HUES48 (cell line): ENCODE results near the gene P2RX2.

ENCODE experiments used
- H3K27ac ChIP-seq: one replicate; pipeline ENCODE4 v1.7.0; 2013; ENCODE audit warnings: low read depth, low read length, inconsistent platforms
- H3K27me3 ChIP-seq: 2 replicates; pipeline ENCODE4 v1.6.1; 2013; ENCODE audit warnings: mild to moderate bottlenecking, low read length; ENCODE audit not compliant: control insufficient read depth, insufficient read depth
- H3K36me3 ChIP-seq: 2 replicates; pipeline ENCODE4 v1.6.1; 2013; ENCODE audit warnings: low read length; ENCODE audit not compliant: control insufficient read depth, insufficient read depth
- H3K4me1 ChIP-seq: 2 replicates; pipeline ENCODE4 v1.6.1; 2013; ENCODE audit warnings: mild to moderate bottlenecking, low read length; ENCODE audit not compliant: control insufficient read depth, insufficient read depth
- H3K4me3 ChIP-seq: 2 replicates; pipeline ENCODE4 v1.5.1; 2013; ENCODE audit warnings: mild to moderate bottlenecking, low read depth, low read length
- H3K9ac ChIP-seq: 2 replicates; pipeline ENCODE4 v1.6.1; 2013; ENCODE audit warnings: mild to moderate bottlenecking, low read depth, low read length, moderate library complexity
- H3K9me3 ChIP-seq: 2 replicates; pipeline ENCODE4 v1.6.1; 2013; ENCODE audit warnings: low read length; ENCODE audit not compliant: control insufficient read depth, insufficient read depth

The P2RX2 gene

DNA sequence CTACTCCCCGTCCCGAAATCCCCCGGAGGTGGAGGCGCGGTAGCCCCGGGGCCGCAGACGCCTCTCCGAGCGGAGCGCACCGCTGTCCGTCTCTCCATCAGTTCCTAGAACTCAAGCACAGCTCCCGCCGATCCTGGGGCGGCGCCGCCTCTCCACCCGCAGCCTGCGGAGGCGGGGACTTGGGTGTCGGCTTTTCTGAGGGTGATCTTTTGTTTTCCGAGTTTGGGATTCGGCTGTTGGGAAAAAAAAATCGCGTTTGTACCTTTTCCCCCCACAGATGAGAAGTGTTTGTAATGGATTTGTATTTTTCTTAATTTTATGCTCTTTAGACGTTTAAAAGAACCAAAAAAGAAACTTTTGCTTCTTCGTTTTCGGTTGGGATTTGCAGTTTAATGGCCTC lies 34.8 kb upstream of the P2RX2 start:
- Histone ChIP-seq H3K4me3 (peak overlapping the region; percentile 60), H3K36me3 (no peaks in the 10 kb centered on the region), H3K27ac (no peak overlapping the region), H3K9me3 (no peaks in the 10 kb centered on the region), H3K4me1 (peaks cover 6% of the 10 kb centered on the region; the same call in 1 of the 2 replicates), H3K27me3 (peaks cover 54% of the 10 kb centered on the region), H3K9ac (no peak overlapping the region)

DNA sequence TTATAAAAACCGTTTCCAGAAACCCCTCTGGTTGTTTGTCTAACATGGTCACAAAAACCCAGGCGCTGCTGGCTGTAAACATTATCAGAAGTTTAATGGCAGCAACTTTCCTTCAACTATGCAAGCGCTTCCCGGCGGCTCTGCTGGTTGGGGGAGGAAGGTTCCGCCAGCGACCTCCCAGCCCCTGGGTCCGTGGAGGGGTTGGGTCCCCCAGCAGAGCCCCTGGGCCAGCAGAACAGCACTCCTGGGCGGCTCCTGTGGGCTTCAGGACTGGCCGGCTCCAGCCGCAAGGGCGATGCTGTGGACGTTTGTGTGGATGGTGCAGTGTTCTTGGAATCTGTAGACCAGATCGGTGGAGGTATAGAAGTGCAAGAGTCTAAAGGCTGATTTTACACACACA lies 34.1 kb upstream of the P2RX2 start:
- H3K27me3 ChIP-seq: peaks cover 61% of the 10 kb centered on the region
- H3K9ac ChIP-seq: no peak overlapping the region
- H3K4me3 ChIP-seq: no peak overlapping the region
- no peaks in the 10 kb centered on the region for H3K36me3 ChIP-seq
- H3K4me1 ChIP-seq: peaks cover 6% of the 10 kb centered on the region; the same call in 1 of the 2 replicates
- H3K9me3 ChIP-seq: no peaks in the 10 kb centered on the region
- H3K27ac ChIP-seq: no peak overlapping the region

DNA sequence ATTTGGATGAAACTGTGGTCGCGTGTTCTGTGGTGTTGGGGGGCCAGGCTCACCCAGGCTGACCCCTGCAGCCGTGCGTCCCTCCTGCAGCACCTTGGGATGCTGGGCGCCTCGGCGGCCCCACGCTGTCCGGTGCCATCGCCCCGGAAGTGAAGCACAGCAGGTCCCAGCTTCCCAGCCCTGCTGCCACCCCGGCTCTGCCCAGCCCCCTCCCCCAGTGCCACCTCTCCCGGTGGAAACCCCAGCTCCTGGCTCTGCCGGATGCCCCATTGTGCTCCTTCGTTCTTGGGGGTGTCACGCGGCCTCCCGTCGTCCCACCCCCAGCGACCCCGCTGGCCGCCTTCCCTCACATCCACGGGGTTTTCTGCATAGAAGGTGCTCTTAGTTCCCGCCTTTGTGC lies 33.4 kb upstream of the P2RX2 start:
- Histone ChIP-seq H3K9ac (no peak overlapping the region), H3K27me3 (peaks cover 69% of the 10 kb centered on the region)

DNA sequence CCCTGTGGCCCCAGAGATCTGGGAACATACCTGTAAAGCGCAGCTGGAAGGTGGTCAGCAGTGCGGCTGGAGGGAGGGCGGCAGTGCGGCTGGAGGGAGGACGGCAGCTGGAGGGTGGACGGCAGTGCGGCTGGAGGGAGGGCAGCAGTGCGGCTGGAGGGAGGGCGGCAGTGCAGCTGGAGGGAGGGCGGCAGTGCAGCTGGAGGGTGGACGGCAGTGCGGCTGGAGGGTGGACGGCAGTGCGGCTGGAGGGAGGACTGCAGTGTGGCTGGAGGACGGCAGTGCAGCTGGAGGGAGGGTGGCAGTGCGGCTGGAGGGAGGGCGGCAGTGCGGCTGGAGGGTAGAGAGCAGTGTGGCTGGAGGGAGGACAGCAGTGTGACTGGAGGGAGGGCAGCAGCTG lies 31.6 kb upstream of the P2RX2 start:
- Histone ChIP-seq H3K36me3 (no peaks in the 10 kb centered on the region), H3K27me3 (peaks cover 81% of the 10 kb centered on the region), H3K4me3 (no peak overlapping the region), H3K4me1 (peaks cover 6% of the 10 kb centered on the region; the same call in 1 of the 2 replicates), H3K27ac (no peak overlapping the region), H3K9me3 (no peaks in the 10 kb centered on the region), H3K9ac (no peak overlapping the region)

More for the DNA sequence above, 33.4 kb upstream of the P2RX2 start:
- Histone ChIP-seq H3K9me3 (no peaks in the 10 kb centered on the region), H3K4me1 (peaks cover 6% of the 10 kb centered on the region; the same call in 1 of the 2 replicates), H3K27ac (no peak overlapping the region), H3K36me3 (no peaks in the 10 kb centered on the region), H3K4me3 (no peak overlapping the region)

DNA sequence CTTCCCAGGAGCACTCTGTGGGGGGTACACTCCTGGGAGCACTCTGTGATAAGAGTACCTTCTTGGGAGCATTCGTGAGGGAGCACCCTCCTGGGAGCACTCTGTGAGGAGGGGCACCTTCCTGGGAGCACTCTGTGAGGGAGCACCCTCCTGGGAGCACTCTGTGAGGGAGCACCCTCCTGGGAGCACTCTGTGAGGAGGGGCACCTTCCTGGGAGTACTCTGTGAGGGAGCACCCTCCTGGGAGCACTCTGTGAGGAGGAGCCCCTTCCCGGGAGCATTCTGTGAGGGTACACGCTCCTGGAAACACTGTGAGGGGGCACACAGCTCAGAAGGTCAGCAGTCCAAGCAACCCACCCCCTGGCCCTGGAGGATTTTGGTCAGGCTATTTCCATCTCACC lies 30.8 kb upstream of the P2RX2 start:
- no peaks in the 10 kb centered on the region for H3K9me3 ChIP-seq
- H3K4me3 ChIP-seq: no peak overlapping the region
- no peaks in the 10 kb centered on the region for H3K36me3 ChIP-seq
- peaks cover 84% of the 10 kb centered on the region for H3K27me3 ChIP-seq
- no peak overlapping the region for H3K9ac ChIP-seq
- peaks cover 6% of the 10 kb centered on the region; the same call in 1 of the 2 replicates for H3K4me1 ChIP-seq
- no peak overlapping the region for H3K27ac ChIP-seq

DNA sequence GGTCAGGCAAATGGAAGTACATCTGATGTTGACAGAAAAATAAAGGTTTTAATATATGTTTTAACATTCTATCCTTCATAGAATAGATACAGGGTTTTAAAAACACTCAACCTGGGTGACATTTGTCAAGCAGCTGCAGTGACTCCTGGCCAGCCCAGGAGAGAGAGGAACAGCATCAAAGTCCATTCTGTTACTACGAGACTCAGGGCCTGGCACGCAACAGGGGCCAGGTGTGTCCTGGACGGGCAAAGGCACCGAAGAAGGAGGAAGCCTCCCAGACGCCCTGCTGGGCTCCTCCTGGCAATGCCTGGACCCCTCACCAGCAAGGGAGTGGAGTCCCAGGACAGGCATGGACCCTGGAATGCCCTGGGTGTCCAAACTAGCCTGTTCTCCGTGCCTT lies 30.3 kb upstream of the P2RX2 start:
- H3K36me3 ChIP-seq: no peaks in the 10 kb centered on the region
- H3K27ac ChIP-seq: no peak overlapping the region
- H3K9ac ChIP-seq: no peak overlapping the region
- peaks cover 6% of the 10 kb centered on the region; the same call in 1 of the 2 replicates for H3K4me1 ChIP-seq
- H3K27me3 ChIP-seq: peaks cover 86% of the 10 kb centered on the region
- H3K9me3 ChIP-seq: no peaks in the 10 kb centered on the region
- no peak overlapping the region for H3K4me3 ChIP-seq

DNA sequence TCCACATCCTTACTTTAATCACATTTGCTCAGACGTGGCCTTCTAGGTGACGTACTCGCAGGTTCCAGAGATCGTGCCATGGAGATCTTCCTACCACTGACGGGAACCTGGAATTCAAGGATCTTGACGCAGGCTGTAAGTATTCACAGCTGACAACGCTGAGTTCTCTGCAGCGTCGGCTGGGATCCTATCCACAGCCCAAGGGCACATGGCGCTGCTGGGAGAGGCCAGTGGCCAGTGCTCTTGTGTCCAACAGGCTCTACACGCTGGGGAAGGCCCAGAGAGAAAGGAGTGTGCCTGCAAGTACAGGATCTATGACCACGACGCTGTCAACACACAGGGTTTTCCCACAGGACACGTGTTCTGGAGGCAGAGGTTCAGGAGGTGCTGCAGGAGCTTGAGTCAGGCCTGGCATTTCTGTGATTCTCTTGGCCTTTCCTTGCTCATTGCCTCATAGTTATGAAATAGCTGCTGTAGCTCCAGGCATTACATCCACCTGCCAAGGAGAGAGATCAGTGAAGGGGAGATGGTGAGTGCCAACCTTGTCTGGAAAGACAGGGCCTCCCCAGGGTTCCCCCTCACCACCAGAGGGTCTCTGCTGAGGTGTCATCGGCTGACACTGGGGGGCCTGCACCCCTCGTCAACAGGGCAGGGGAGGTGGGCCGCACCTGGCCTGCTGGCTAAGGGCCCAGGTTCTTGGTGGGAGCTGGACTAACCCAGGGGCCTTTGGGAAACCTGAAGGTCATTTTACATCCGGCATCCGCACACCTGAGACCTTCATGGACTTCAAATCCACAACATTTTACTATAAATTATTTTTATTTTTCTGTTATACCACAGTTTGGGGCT lies 29.5 kb upstream of the P2RX2 start:
- H3K27me3 ChIP-seq: peaks cover 85% of the 10 kb centered on the region
- no peaks in the 10 kb centered on the region for H3K36me3 ChIP-seq
- H3K4me3 ChIP-seq: no peak overlapping the region
- no peak overlapping the region for H3K9ac ChIP-seq
- H3K27ac ChIP-seq: no peak overlapping the region
- H3K9me3 ChIP-seq: no peaks in the 10 kb centered on the region
- H3K4me1 ChIP-seq: peaks cover 3% of the 10 kb centered on the region; the same call in 1 of the 2 replicates

DNA sequence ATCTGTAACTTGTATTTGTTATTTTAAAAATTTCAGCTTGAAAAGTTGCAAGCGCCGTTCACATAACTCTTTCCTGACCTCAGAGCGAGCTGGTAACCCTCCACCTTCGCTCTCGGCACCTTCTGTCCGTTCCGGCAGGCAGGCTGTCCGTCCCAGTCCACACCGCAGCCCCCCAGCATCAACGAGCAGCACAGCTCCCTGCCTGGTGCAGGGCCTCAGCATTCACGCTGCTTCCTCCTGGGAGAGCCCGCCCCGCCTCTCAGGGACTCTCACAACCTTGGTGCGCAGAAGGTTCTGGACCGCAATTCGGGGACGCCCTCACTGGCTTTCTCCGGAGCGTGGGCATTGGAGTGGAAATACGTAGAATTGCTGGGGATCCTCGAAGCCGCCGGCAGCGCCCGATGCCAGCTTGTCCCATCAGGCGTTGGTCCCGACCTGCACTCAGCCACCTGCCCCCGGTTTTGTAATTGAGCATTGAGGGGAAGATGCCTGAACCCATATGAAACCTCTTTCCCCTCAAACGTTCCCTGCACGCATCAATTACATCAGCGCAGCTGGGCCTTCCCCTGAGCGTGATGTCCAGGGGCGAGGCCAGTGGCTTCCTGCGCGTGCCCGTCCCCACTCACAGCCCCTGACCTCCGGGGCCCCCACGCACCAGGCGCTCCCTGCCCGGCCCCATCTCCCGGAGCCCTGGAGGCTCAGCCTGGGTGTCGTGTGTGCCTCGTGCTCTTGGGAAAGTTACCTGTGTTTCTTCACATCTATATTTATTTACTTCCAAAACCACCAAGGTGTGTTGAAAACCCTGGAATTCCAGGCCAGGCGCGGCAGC lies 27.3 kb upstream of the P2RX2 start:
- no peaks in the 10 kb centered on the region for H3K9me3 ChIP-seq
- no peaks in the 10 kb centered on the region for H3K4me1 ChIP-seq
- H3K27me3 ChIP-seq: peaks cover 78% of the 10 kb centered on the region
- H3K9ac ChIP-seq: no peak overlapping the region
- no peaks in the 10 kb centered on the region for H3K36me3 ChIP-seq
- no peak overlapping the region for H3K27ac ChIP-seq
- H3K4me3 ChIP-seq: no peak overlapping the region

DNA sequence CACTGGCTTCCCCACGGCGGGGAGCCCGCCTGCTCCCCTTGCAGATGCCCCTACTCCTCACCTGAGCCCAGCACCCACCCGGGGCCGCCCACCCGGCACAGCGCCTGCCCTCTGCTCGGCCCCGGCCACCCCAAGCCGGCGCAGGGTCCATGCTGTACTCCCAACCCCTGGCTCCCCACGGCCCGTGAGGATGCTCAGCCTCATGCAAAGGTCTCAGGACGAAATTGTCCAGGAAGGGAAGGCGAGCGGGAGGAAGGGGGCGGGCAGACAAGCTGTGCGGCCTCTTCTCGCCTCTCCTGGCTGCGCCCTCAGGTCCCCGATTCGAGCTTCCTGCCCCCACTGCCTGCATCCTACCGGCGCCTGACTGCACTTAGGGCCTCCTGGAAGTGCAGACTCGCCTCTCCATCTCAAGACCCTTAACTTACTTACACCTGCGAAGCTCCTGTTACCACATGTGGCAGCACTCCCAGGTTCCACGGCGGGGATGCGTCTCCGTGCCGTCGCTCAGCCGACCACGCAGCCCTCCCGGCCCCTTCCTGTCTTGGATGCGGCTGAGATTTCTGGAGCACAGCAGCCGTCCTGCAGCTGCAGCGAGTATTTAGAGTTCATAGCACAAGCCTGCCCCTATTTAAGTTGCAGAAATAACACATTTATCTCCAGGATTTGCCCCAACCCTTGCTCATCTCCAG lies 26.1 kb upstream of the P2RX2 start:
- Histone ChIP-seq H3K27me3 (peaks cover 78% of the 10 kb centered on the region), H3K27ac (no peak overlapping the region), H3K4me1 (no peaks in the 10 kb centered on the region), H3K4me3 (no peak overlapping the region), H3K9me3 (no peaks in the 10 kb centered on the region), H3K36me3 (no peaks in the 10 kb centered on the region), H3K9ac (no peak overlapping the region)

DNA sequence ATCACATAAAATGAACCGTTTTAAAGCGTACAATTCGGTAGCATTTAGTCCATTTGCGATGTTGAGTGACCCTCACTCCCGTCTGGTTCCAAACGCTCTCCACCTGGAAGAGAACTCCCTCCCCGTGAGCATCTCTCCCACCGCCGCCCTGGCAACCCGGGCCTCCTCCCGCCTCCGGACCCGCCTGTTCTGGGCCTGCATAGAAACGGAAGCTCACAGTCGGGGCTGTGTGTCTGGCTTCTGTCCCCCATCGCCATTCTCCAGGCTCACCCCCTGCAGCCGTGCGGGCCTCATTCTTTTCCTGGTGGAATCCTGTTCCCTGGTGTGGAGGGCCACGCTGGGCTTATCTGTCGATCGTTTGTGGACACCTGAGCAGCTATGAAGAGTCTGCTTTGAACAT lies 25.5 kb upstream of the P2RX2 start:
- Histone ChIP-seq H3K9me3 (no peaks in the 10 kb centered on the region), H3K4me1 (no peaks in the 10 kb centered on the region), H3K27me3 (peaks cover 75% of the 10 kb centered on the region), H3K9ac (no peak overlapping the region), H3K27ac (no peak overlapping the region), H3K4me3 (no peak overlapping the region), H3K36me3 (no peaks in the 10 kb centered on the region)
